Measurements from ENCODE around the gene CYP46A1.

The CYP46A1 gene

GRCh38 chr14:99731547-99732435, 47.7 kb downstream of the CYP46A1 start:
- DNase-seq = no peak

GRCh38 chr14:99732436-99733210, 48.5 kb downstream of the CYP46A1 start:
- no peak for DNase-seq

DNA sequence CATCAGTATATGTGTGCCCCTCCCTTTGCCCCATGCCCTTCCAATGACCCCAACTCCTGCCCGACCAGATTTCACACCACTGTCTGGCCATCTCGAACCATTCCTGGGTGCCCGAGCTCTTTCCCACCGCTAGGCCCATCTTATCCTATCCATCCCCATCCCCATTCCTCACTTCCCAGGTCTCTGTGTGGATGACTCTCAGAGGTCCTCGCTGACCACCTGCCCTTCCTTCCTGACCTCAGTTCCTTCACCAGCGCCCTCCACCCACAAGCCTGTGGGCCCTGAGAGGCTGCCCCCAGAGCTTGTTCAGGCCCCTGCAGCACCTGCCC, 49.1 kb downstream of the CYP46A1 start:
- DNase-seq = no peak

- DNase-seq = no peak
These were observed 49.7 kb downstream of the CYP46A1 start for GRCh38 chr14:99733540-99734405.

DNA sequence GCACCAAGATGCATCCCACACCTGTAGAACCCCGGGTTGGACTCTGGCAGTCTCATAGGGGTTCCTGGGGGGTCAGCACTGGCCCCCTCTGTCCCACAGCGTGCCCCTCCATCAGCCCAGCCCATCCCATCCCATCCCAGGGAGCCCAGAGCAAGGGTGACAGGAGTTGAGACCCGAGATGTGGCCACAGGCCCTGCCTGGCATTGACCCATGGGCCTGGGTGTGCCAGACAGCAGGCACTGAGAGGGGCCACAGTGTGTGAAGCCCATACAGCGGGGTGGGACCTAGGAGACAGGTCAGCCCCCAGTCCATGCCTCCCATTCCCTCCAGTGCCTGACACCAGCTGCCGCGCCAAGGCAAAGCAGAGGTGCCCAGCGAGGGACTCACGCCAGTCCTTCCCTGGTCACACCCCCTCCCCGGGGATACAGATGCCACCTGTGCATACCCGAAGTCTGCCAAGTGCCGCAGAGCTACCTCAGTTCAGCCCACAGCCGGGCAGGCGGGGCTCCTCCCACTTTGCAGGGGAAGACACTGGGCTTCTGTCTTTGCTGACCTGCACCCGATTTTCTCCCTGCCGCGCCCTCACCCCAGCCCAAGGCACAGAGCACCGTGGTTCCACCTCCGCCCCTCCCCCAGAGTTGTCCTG, 50.4 kb downstream of the CYP46A1 start:
- peak; percentile 21 for DNase-seq

- no peak for DNase-seq
These were observed 51.4 kb downstream of the CYP46A1 start for GRCh38 chr14:99735189-99736135.

DNA sequence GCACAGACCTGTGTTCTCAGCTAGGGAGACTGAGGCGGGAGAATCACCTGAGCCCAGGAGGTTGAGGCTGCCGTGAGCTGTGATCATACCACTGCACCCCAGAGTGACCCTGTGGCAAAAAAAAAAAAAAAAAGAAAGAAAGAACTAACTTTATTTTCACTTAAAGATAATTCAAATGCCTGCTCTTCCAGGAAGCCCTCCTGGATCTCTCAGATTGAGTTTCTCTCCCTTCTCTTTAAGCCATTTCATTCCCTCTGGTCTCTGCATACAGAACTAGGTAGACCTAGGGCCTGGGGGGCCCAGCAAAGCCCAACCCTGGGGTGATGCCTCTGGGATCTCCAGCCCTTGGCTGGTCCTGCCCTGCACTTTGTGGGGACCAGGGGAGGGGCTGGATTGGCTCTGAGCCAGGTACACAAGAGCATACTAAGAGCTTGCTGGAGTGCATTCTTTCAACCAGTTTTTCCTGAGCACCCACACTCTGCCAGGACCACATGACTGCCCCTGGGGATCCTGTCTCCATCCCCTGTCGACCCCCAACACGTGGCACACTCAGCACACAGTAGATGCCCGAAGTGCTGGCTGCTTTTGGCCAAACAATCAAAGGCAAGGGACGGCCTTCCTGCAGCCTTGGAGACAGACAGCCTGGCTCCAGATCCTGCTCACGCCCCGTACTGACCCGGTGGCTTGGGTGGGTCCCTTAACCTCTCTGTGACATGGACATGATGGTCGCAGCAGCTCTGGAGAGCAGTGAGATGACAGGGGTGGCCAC, 52.7 kb downstream of the CYP46A1 start:
- no peak for DNase-seq

- DNase-seq = no peak
These were observed 53.4 kb downstream of the CYP46A1 start for GRCh38 chr14:99737451-99737951.

DNA sequence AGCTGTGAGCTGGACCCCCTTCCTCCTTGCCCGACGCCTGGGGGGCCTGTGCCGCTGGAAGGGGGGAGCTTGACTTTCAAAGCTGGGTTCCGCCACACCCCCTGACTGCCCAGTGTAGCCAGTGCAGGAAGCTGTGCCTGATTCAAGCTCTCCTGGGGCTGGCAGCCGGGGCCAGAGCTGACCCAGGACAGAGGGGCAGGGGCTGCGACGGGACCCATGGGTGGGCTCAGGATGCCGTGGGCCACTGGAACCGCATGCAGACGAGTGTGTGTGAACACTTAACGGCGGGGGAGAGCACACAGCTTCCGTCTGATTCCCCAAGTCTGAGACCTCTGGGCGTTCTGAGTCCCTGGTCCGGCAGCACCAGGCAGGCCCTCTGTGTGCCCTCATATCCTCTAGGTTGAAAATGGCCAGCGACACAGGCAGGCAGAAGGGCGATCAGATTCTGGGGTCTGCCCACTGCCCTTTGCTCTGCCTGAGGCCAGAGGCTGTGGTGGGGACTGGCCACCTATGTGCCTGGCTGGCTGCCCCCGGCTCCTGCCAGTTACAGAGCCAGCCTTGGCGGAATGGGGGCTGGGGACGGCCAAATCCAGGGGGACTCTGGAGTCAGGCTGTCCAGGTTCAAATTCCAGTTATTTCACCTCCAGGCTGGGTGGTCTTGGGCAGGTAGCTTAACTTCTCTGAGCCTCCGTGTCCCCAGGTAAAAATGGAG, 54.0 kb downstream of the CYP46A1 start:
- no peak for DNase-seq

GRCh38 chr14:99740411-99740810, 56.3 kb downstream of the CYP46A1 start:
- no peak for DNase-seq

DNA sequence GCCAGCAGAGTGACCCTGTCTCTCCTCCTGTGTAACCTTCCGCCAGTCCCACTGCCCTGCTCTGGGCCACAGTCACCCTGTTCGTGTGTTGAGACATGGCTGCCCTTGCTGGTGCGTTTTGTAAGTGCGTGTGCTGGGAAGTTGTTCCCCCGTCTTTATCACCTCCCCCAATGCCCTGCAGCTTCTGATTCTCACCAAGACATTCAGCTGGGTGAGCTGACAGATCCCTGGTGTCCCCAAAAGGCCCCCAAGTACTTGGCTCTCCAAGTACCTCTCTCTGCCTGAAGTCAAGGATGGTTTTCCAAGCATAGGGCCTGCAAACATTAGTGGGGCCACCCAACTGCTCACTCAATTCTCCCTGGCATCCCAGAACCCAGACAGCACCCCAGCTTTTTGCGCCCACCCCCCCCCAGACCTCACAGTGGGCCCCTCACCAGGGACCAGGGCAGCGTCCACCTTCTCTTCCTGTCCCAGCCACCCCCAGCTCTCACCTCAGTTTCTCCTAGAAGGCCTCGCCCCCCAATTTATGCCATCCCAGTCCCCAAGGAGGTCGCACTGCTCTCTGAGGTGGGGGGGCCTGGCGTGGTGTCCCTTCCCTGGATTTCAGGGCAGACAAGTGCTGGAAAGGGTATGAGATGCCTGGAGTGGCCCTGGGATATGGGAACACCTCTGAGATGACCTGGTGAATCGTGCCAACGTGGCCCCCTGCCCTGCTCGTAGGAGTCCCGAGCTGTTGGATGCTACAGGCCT, 57.3 kb downstream of the CYP46A1 start:
- DNase-seq = no peak

GRCh38 chr14:99742074-99742473, 58.0 kb downstream of the CYP46A1 start:
- no peak for DNase-seq

- no peak for DNase-seq
These were observed 58.7 kb downstream of the CYP46A1 start for GRCh38 chr14:99742509-99743487.

GRCh38 chr14:99744199-99744872, 60.2 kb downstream of the CYP46A1 start:
- DNase-seq = no peak

- DNase-seq = no peak
These were observed 60.8 kb downstream of the CYP46A1 start for GRCh38 chr14:99744873-99745224.

DNA sequence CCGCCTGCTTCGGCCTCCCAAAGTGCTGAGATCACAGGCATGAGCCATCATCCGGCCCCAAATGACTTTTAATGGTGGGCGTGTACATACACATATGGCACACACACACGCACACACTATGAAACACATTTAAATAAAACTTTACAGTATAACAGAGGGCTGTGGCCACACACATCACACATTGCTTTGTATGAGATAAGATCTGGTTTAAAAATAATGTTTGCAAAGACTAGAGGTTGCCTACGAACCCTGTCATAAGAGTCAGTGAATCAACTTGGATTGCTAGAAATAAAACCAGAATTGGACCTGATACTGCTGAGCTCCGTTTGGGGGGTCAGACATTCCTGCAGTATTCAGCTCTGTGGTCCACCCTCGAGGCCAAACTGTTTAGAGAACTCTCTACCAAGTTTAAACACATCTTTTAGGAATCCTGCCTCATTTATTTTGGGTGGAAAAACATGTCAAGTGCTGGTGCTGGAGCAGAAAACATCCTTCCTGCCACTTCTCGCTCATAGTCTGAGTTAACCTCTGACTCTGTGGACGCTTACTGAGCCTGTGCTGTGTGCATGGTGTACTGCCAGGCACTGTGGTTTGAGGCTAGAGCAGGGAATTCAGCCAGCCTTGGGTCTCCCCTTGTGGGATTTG, 61.3 kb downstream of the CYP46A1 start:
- DNase-seq = no peak

DNA sequence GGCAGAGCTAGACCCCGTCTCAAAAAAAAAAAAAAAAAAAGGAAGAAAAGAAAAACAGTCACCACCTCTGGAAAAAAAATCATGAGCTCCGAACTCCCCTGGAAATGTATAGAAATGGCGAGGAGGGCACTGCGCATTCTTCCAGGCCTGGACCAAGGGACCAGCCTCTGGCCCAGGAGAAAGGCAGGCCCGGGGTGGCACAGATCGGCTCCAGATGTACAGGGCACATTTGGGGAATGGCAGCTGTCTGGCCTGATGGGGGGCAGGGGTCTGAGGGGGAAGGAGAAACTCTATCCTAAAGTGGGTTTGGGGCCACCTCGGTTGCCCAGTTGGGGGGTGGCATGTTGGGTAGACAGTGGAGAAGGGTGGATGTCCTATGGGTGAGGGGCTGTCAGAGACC, 63.1 kb downstream of the CYP46A1 start:
- no peak for DNase-seq
